KOPT-K1 (cell line): ENCODE data around the gene TMEM145.

Experiments
- H3K27ac ChIP-seq: fragments of 200-600 bp; sonication (generic); 2 replicates; pipeline ENCODE4 v1.5.1; 2016; ENCODE audit warnings: antibody characterized with exemption, mild to moderate bottlenecking, low read depth, low read length; ENCODE audit not compliant: poor library complexity, severe bottlenecking
- H3K36me3 ChIP-seq: fragments of 200-600 bp; sonication (generic); 2 replicates; pipeline ENCODE4 v1.5.1; 2017; ENCODE audit warnings: antibody characterized with exemption, mild to moderate bottlenecking, low read length, moderate library complexity; ENCODE audit not compliant: insufficient read depth
- H3K9me3 ChIP-seq: fragments of 200-600 bp; sonication (generic); 2 replicates; pipeline ENCODE4 v1.5.1; 2017; ENCODE audit warnings: antibody characterized with exemption, low read length, mild to moderate bottlenecking; ENCODE audit not compliant: insufficient read depth, poor library complexity, severe bottlenecking

TMEM145 gene

GRCh38 chr19:42345191-42345812 lies 32.2 kb downstream of the TMEM145 start:
- Histone ChIP-seq H3K36me3 (no peaks in the 10 kb centered on the region; the same call in 1 of the 2 replicates), H3K9me3 (no peaks in the 10 kb centered on the region), H3K27ac (no peak overlapping the region)

GRCh38 chr19:42348211-42348610 lies 35.1 kb downstream of the TMEM145 start:
- no peaks in the 10 kb centered on the region for H3K9me3 ChIP-seq
- H3K27ac ChIP-seq: no peak overlapping the region
- H3K36me3 ChIP-seq: no peaks in the 10 kb centered on the region; the same call in 1 of the 2 replicates

GRCh38 chr19:42349378-42350107 lies 36.4 kb downstream of the TMEM145 start:
- H3K27ac ChIP-seq: no peak overlapping the region
- no peaks in the 10 kb centered on the region for H3K9me3 ChIP-seq
- H3K36me3 ChIP-seq: no peaks in the 10 kb centered on the region; the same call in 1 of the 2 replicates

- no peak overlapping the region for H3K27ac ChIP-seq
- H3K36me3 ChIP-seq: no peaks in the 10 kb centered on the region
- no peaks in the 10 kb centered on the region for H3K9me3 ChIP-seq
Observed at GRCh38 chr19:42350417-42350816, 37.3 kb downstream of the TMEM145 start.

GRCh38 chr19:42351079-42351735 lies 38.1 kb downstream of the TMEM145 start:
- Histone ChIP-seq H3K36me3 (no peaks in the 10 kb centered on the region), H3K27ac (no peak overlapping the region), H3K9me3 (no peaks in the 10 kb centered on the region)

GRCh38 chr19:42352301-42353259 lies 39.5 kb downstream of the TMEM145 start:
- H3K27ac ChIP-seq: no peak overlapping the region

GRCh38 chr19:42353341-42354015 lies 40.4 kb downstream of the TMEM145 start:
- H3K36me3 ChIP-seq: no peaks in the 10 kb centered on the region
- no peak overlapping the region for H3K27ac ChIP-seq
- H3K9me3 ChIP-seq: no peaks in the 10 kb centered on the region

More at GRCh38 chr19:42352301-42353259, 39.5 kb downstream of the TMEM145 start:
- H3K36me3 ChIP-seq: no peaks in the 10 kb centered on the region
- H3K9me3 ChIP-seq: no peaks in the 10 kb centered on the region

- Histone ChIP-seq H3K36me3 (no peaks in the 10 kb centered on the region), H3K27ac (no peak overlapping the region), H3K9me3 (no peaks in the 10 kb centered on the region)
Observed at GRCh38 chr19:42355896-42356295, 42.8 kb downstream of the TMEM145 start.

GRCh38 chr19:42356686-42357085 lies 43.6 kb downstream of the TMEM145 start:
- no peak overlapping the region for H3K27ac ChIP-seq
- H3K9me3 ChIP-seq: no peaks in the 10 kb centered on the region
- H3K36me3 ChIP-seq: no peaks in the 10 kb centered on the region

- Histone ChIP-seq H3K9me3 (no peaks in the 10 kb centered on the region), H3K36me3 (no peaks in the 10 kb centered on the region), H3K27ac (no peak overlapping the region)
Observed at GRCh38 chr19:42357290-42357689, 44.2 kb downstream of the TMEM145 start.

GRCh38 chr19:42360787-42361544 lies 47.9 kb downstream of the TMEM145 start:
- H3K27ac ChIP-seq: no peak overlapping the region
- H3K36me3 ChIP-seq: peaks cover 10% of the 10 kb centered on the region; the same call in 1 of the 2 replicates
- no peaks in the 10 kb centered on the region for H3K9me3 ChIP-seq

- Histone ChIP-seq H3K36me3 (peaks cover 10% of the 10 kb centered on the region; the same call in 1 of the 2 replicates), H3K9me3 (no peaks in the 10 kb centered on the region), H3K27ac (no peak overlapping the region)
Observed at GRCh38 chr19:42361545-42361910, 48.4 kb downstream of the TMEM145 start.

- no peak overlapping the region for H3K27ac ChIP-seq
- H3K36me3 ChIP-seq: peaks cover 10% of the 10 kb centered on the region; the same call in 1 of the 2 replicates
Observed at GRCh38 chr19:42362342-42362741, 49.2 kb downstream of the TMEM145 start.

More at GRCh38 chr19:42362342-42362741, 49.2 kb downstream of the TMEM145 start:
- no peaks in the 10 kb centered on the region for H3K9me3 ChIP-seq
